ENCODE measurements around the gene LAD1. TPM values are rescaled to one million over a fixed set of nuclear protein-coding genes. Genes with fewer than 3 reads are reported as not detected.

The LAD1 gene
- total RNA-seq, 2 donors from 2014 or later, result 13.5 to 13.6 TPM

- H3K27me3 Mint-ChIP-seq (ENCODE audit: insufficient read depth), result peaks cover 3% of the 10 kb centered on the region
- no peaks in the 10 kb centered on the region for H3K36me3 Mint-ChIP-seq (ENCODE audit: low read depth)
- TF ChIP-seq CTCF (conservative IDR thresholded peaks at IDR 0.05), result no peak
- H3K9me3 ChIP-seq (ENCODE audit: control insufficient read depth, low read length), result peaks cover 9% of the 10 kb centered on the region
- no peak overlapping the region for H3K27ac Mint-ChIP-seq
- no peaks in the 10 kb centered on the region for H3K4me1 ChIP-seq (ENCODE audit: control insufficient read depth, insufficient read depth, low read length)
- H3K36me3 ChIP-seq (ENCODE audit: control insufficient read depth, insufficient read depth, low read length), result no peaks in the 10 kb centered on the region
- H3K4me3 ChIP-seq (ENCODE audit: low read length), result no peak overlapping the region
- H3K27me3 ChIP-seq (ENCODE audit: control insufficient read depth, insufficient read depth, low read length, poor library complexity, severe bottlenecking), result no peaks in the 10 kb centered on the region
- no peak overlapping the region for H3K27ac ChIP-seq (ENCODE audit: low read depth, low read length)
- no peak for DNase-seq
- no peak overlapping the region for H3K9ac ChIP-seq (ENCODE audit: extremely low read depth, low read length, poor library complexity, severe bottlenecking)
- H3K4me1 Mint-ChIP-seq, result peaks cover 1% of the 10 kb centered on the region
- H3K9me3 Mint-ChIP-seq, result peaks cover 4% of the 10 kb centered on the region
- no peak overlapping the region for H3K4me3 Mint-ChIP-seq
- WGBS, 2 experiments (ENCODE audit: insufficient coverage in 1 of 2, insufficient read length in 1 of 2), result 96% methylated on average over 4 of the region's 6 CpGs; no CpG with 5 or more reads in 1 of the 2 experiments
Measured at GRCh38 chr1:201427963-201428362, 28.8 kb upstream of the LAD1 start.

GRCh38 chr1:201426479-201427310 lies 27.6 kb upstream of the LAD1 start:
- H3K27me3 Mint-ChIP-seq (ENCODE audit: insufficient read depth), result peaks cover 3% of the 10 kb centered on the region
- Histone ChIP-seq H3K9me3 (ENCODE audit: control insufficient read depth, low read length) (peaks cover 9% of the 10 kb centered on the region), H3K27me3 (ENCODE audit: control insufficient read depth, insufficient read depth, low read length, poor library complexity, severe bottlenecking) (no peaks in the 10 kb centered on the region), H3K4me1 (ENCODE audit: control insufficient read depth, insufficient read depth, low read length) (no peaks in the 10 kb centered on the region), H3K27ac (ENCODE audit: low read depth, low read length) (peak overlapping the region; percentile 44), H3K4me3 (ENCODE audit: low read length) (no peak overlapping the region), H3K9ac (ENCODE audit: extremely low read depth, low read length, poor library complexity, severe bottlenecking) (no peak overlapping the region), H3K36me3 (ENCODE audit: control insufficient read depth, insufficient read depth, low read length) (no peaks in the 10 kb centered on the region)
- no peak for DNase-seq
- H3K27ac Mint-ChIP-seq, result no peak overlapping the region
- no peak overlapping the region for H3K4me3 Mint-ChIP-seq
- H3K4me1 Mint-ChIP-seq, result peaks cover 1% of the 10 kb centered on the region
- TF ChIP-seq CTCF (conservative IDR thresholded peaks at IDR 0.05), result no peak
- peaks cover 4% of the 10 kb centered on the region for H3K9me3 Mint-ChIP-seq
- H3K36me3 Mint-ChIP-seq (ENCODE audit: low read depth), result no peaks in the 10 kb centered on the region
- 74 to 89% methylated on average over 6 to 15 of the region's 15 CpGs for WGBS, 2 experiments (ENCODE audit: insufficient coverage in 1 of 2, insufficient read length in 1 of 2)

DNA sequence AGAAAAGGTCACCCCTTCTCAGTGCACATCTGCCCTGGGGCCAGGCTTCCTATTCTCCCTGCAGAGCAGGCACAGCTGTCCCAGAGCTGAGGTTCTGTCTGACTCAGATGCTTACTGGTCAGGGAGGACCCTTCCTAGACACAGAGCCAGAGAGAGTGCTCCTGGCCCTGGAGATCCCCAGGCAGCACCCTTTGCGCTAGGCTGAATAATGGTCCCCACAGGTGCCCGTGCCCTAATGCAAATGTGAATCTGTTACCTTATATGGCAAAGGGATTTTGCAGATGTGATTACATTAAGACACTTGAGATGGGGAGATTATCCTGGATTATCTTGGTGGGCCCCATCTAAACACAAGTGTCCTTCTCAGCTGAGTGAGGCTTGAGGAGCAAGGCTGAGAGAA lies 25.0 kb upstream of the LAD1 start:
- no peak overlapping the region for H3K9ac ChIP-seq (ENCODE audit: extremely low read depth, low read length, poor library complexity, severe bottlenecking)
- H3K27ac ChIP-seq (ENCODE audit: low read depth, low read length), result no peak overlapping the region
- Mint-ChIP-seq H3K27ac (no peak overlapping the region), H3K4me1 (peaks cover 12% of the 10 kb centered on the region), H3K9me3 (peaks cover 4% of the 10 kb centered on the region), H3K4me3 (no peak overlapping the region), H3K27me3 (ENCODE audit: insufficient read depth) (peaks cover 3% of the 10 kb centered on the region), H3K36me3 (ENCODE audit: low read depth) (no peaks in the 10 kb centered on the region)
- H3K9me3 ChIP-seq (ENCODE audit: control insufficient read depth, low read length), result peaks cover 9% of the 10 kb centered on the region
- H3K4me1 ChIP-seq (ENCODE audit: control insufficient read depth, insufficient read depth, low read length), result peaks cover 7% of the 10 kb centered on the region
- no peaks in the 10 kb centered on the region for H3K36me3 ChIP-seq (ENCODE audit: control insufficient read depth, insufficient read depth, low read length)
- TF ChIP-seq CTCF (conservative IDR thresholded peaks at IDR 0.05), result no peak
- no peaks in the 10 kb centered on the region for H3K27me3 ChIP-seq (ENCODE audit: control insufficient read depth, insufficient read depth, low read length, poor library complexity, severe bottlenecking)
- DNase-seq, result no peak
- H3K4me3 ChIP-seq (ENCODE audit: low read length), result no peak overlapping the region
- WGBS, 2 experiments (ENCODE audit: insufficient coverage in 1 of 2, insufficient read length in 1 of 2), result 92% methylated on average over 2 of the region's 2 CpGs; no CpG with 5 or more reads in 1 of the 2 experiments

All from endodermal cell (in vitro differentiated cells).